ENCODE results near the gene SLC26A1. TPM values are rescaled to one million over a fixed set of nuclear protein-coding genes. Genes with fewer than 3 reads are reported as not detected.

Gene SLC26A1
- total RNA-seq, 1 donor from 2014 or later: 0.75 TPM

DNA sequence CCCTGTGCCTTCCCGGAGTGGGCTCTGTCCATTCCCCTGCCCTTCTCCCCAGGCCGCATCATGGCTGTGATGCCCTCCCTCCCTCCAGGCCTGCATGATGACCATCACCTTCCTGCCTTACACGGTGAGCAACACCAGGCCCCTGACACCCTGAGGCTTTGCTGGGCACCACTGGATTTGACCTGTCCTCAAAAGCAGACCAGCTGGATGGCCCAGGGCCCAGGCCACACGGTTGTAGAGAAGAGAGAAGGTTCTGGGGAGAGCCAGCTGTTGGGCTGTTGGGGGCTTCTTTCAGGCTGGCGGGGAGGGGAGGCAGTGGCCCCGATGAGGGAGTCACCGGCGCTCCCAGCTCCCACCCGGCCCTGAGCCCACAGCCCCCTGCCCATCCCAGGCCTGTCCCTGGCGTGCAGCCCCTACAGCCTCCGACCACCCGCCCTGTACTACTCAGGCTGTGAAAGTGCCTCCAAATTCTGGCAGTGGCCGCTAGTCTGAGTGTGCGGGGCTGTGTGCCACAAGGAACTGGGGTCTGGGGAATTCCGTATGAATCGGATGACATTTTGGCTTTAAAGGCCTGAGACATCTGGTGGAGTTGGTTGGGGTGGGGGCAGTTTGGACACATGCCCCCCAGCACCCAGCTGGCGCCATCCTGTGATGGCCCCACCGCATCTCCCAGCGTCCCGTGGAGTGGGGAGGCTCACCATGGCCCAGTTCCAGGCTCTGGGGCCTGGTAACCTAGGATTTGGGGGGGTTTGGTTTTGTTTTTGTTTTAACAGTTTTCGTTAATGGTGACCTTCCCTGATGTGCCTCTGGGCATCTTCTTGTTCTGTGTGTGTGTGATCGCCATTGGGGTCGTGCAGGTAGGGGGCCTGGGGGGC lies 41.4 kb downstream of the SLC26A1 start:
- Mint-ChIP-seq H3K27me3 (ENCODE audit: low read depth) (no peaks in the 10 kb centered on the region), H3K4me1 (ENCODE audit: low read depth) (no peaks in the 10 kb centered on the region), H3K27ac (ENCODE audit: unreplicated experiment) (no peak overlapping the region), H3K4me3 (ENCODE audit: unreplicated experiment) (no peak overlapping the region), H3K9me3 (ENCODE audit: low read depth) (no peaks in the 10 kb centered on the region), H3K36me3 (ENCODE audit: low read depth) (peaks cover 7% of the 10 kb centered on the region)
- peak; percentile 85 for DNase-seq (ENCODE audit: low spot score)
- TF ChIP-seq, protein P1, sequence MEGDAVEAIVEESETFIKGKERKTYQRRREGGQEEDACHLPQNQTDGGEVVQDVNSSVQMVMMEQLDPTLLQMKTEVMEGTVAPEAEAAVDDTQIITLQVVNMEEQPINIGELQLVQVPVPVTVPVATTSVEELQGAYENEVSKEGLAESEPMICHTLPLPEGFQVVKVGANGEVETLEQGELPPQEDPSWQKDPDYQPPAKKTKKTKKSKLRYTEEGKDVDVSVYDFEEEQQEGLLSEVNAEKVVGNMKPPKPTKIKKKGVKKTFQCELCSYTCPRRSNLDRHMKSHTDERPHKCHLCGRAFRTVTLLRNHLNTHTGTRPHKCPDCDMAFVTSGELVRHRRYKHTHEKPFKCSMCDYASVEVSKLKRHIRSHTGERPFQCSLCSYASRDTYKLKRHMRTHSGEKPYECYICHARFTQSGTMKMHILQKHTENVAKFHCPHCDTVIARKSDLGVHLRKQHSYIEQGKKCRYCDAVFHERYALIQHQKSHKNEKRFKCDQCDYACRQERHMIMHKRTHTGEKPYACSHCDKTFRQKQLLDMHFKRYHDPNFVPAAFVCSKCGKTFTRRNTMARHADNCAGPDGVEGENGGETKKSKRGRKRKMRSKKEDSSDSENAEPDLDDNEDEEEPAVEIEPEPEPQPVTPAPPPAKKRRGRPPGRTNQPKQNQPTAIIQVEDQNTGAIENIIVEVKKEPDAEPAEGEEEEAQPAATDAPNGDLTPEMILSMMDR (IDR thresholded peaks at IDR 0.05): no peak

DNA sequence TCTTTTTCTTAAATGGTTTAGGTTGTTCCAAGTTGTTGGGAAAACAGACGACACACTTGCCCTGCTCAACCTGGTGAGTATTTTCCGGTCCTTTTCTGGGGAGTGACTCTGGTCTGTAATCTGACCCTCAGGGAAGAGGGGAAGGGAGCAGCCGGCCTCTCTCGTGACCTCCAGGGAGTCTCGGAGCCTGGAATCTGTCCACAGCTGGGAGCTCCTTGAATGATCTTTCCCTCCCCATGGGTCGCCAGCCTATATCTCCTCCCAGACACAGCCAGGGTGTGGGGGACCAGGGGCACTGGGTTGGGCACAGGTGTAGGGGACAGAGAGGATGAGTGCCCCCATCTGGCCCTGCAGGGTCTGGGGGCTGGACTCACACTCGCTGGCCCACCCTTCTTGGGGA lies 42.0 kb downstream of the SLC26A1 start:
- Mint-ChIP-seq H3K9me3 (ENCODE audit: low read depth) (no peaks in the 10 kb centered on the region), H3K4me3 (ENCODE audit: unreplicated experiment) (no peak overlapping the region), H3K36me3 (ENCODE audit: low read depth) (peaks cover 7% of the 10 kb centered on the region), H3K27ac (ENCODE audit: unreplicated experiment) (no peak overlapping the region), H3K4me1 (ENCODE audit: low read depth) (no peaks in the 10 kb centered on the region), H3K27me3 (ENCODE audit: low read depth) (no peaks in the 10 kb centered on the region)
- peak; percentile 55 for DNase-seq (ENCODE audit: low spot score)
- TF ChIP-seq, protein P1 (IDR thresholded peaks at IDR 0.05): no peak

DNA sequence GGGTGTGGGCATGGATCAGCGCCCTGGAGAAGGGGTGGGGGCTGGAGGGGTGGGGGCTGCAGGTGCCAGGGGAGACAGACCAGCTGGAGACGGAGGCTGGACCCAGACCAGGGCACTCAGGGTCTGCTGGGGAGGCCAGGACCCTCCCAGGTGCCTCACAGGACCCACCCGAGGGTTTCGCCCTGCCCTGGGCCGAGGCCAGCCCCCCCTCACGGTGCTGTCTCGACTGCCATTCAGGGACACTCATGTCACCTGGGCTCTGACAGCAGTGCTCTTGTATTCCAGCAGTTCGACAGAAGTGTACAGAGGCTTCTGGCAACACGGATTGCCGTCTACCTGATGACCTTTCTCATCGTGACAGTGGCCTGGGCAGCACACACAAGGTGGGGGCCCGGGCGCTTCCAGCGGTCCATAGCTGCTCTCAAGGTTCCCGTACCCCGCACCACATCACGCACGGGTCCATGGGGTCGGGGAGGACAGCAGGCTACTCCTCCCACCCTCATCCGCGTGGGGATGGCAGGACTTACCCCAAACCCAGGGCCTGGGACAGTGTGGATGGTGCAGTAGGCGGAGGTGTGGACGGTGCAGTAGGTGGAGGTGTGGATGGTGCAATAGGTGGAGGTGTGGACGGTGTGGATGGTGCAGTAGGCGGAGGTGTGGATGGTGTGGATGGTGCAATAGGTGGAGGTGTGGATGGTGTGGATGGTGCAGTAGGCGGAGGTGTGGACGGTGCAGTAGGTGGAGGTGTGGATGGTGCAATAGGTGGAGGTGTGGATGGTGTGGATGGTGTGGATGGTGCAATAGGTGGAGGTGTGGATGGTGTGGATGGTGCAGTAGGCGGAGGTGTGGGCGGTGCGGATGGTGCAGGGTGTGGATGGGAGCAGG lies 42.8 kb downstream of the SLC26A1 start:
- DNase-seq (ENCODE audit: low spot score): peak; percentile 87
- Mint-ChIP-seq H3K36me3 (ENCODE audit: low read depth) (peaks cover 7% of the 10 kb centered on the region), H3K27ac (ENCODE audit: unreplicated experiment) (no peak overlapping the region), H3K4me1 (ENCODE audit: low read depth) (peaks cover 7% of the 10 kb centered on the region), H3K4me3 (ENCODE audit: unreplicated experiment) (no peak overlapping the region), H3K27me3 (ENCODE audit: low read depth) (no peaks in the 10 kb centered on the region), H3K9me3 (ENCODE audit: low read depth) (no peaks in the 10 kb centered on the region)
- TF ChIP-seq, protein P1 (IDR thresholded peaks at IDR 0.05): no peak

DNA sequence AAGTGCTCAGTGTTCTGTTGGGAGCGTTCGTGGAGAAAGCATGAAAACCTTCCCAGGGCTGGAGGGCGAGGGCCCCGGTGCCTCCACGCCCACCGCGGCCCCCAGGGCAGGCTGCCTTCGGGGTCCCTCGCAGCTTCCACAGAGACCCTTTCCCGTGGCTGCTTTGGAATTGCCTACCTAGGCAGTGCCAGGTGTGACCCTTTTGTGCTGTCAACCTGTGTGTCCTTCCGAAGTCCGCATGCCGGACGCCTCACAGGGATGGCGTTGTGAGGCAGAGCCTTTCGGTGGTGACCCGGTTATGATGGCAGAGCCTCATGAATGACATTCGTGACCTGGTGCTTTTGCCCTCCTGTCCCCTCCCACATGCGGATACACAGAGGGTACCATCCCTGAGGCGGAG lies 43.5 kb downstream of the SLC26A1 start:
- no peaks in the 10 kb centered on the region for H3K9me3 Mint-ChIP-seq (ENCODE audit: low read depth)
- TF ChIP-seq, protein P1 (IDR thresholded peaks at IDR 0.05): no peak
- H3K4me1 Mint-ChIP-seq (ENCODE audit: low read depth): peaks cover 11% of the 10 kb centered on the region
- H3K27me3 Mint-ChIP-seq (ENCODE audit: low read depth): no peaks in the 10 kb centered on the region
- peaks cover 4% of the 10 kb centered on the region for H3K36me3 Mint-ChIP-seq (ENCODE audit: low read depth)
- peak; percentile 41 for DNase-seq (ENCODE audit: low spot score)
- H3K27ac Mint-ChIP-seq (ENCODE audit: unreplicated experiment): no peak overlapping the region
- H3K4me3 Mint-ChIP-seq (ENCODE audit: unreplicated experiment): no peak overlapping the region

DNA sequence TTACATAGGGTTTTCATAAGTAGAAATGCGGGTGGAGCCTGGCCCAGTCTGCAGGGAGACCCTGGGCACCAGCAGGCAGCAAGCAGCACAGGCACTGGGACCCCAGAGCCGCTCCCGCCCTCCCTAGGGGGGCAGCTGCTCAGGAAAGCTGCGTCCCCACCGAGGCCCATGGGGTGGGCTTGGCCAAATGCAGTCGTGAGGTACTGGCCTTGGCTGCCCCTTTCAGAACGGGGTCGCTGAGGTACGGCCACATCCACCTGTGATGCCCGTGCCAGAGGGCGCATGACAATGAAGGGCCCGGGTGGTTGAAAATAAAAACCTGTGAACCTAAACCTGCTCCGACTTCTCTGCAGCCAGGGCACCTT lies 44.3 kb downstream of the SLC26A1 start:
- peaks cover 11% of the 10 kb centered on the region for H3K4me1 Mint-ChIP-seq (ENCODE audit: low read depth)
- no peaks in the 10 kb centered on the region for H3K36me3 Mint-ChIP-seq (ENCODE audit: low read depth)
- no peak overlapping the region for H3K27ac Mint-ChIP-seq (ENCODE audit: unreplicated experiment)
- TF ChIP-seq, protein P1 (IDR thresholded peaks at IDR 0.05): no peak
- H3K9me3 Mint-ChIP-seq (ENCODE audit: low read depth): no peaks in the 10 kb centered on the region
- DNase-seq (ENCODE audit: low spot score): peak; percentile 82
- H3K4me3 Mint-ChIP-seq (ENCODE audit: unreplicated experiment): no peak overlapping the region
- H3K27me3 Mint-ChIP-seq (ENCODE audit: low read depth): no peaks in the 10 kb centered on the region

Data from chondrocyte (in vitro differentiated cells).